Measurements from ENCODE around the gene ADGRE3. TPM values are rescaled to one million over a fixed set of nuclear protein-coding genes. Genes with fewer than 3 reads are reported as not detected.

Gene ADGRE3
- total and polyA plus RNA-seq, 4 donors, result 0.15 to 0.67 (median 0.22) TPM

DNA sequence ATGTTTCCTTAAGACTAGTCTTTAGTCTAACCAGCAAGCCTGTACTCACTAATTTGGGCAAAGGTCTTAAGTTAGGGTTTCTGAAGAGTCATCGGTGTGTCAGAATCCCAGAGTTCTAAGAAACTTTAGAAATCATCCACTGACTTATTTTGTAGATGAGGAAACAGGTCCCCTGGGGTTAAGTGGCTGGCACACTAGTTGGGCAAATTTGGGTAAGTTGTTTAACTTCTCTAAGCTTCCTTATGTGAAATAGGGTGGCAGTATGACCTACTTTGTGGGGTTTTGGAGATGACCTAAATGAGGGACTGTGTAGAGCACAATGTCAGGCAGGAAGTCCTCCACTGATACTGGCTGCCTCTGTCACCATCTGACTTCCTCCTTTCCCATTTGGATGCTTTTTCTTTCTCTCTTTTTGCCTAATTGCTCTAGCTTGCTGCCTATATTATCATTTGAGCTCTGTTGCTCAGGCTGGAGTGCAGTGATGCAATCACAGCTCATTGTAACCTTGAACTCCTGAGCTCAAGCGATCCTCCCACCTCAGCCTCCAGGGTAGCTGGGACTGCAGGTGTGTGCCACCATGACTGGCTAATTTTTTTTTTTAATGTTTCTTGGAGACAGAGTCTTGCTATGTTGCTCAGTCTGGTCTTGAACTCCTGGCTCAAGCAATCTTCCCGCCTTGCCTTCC, 2.3 kb downstream of the ADGRE3 start:
- H3K9me3 ChIP-seq (ENCODE audit: control insufficient read depth in 4 of 4, low read length in 3 of 4), result peaks cover 3 to 15% (median 6%) of the 10 kb centered on the region in 4 donors
- no peak overlapping the region for H3K27ac ChIP-seq (ENCODE audit: low read depth in 1 of 2, low read length in 2 of 2)
- TF ChIP-seq, protein P1, sequence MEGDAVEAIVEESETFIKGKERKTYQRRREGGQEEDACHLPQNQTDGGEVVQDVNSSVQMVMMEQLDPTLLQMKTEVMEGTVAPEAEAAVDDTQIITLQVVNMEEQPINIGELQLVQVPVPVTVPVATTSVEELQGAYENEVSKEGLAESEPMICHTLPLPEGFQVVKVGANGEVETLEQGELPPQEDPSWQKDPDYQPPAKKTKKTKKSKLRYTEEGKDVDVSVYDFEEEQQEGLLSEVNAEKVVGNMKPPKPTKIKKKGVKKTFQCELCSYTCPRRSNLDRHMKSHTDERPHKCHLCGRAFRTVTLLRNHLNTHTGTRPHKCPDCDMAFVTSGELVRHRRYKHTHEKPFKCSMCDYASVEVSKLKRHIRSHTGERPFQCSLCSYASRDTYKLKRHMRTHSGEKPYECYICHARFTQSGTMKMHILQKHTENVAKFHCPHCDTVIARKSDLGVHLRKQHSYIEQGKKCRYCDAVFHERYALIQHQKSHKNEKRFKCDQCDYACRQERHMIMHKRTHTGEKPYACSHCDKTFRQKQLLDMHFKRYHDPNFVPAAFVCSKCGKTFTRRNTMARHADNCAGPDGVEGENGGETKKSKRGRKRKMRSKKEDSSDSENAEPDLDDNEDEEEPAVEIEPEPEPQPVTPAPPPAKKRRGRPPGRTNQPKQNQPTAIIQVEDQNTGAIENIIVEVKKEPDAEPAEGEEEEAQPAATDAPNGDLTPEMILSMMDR (IDR thresholded peaks at IDR 0.05; ENCODE audit: low read depth, low read length, missing input control), result no peak
- TF ChIP-seq SP1 (IDR thresholded peaks at IDR 0.05), result no peak
- TF ChIP-seq EGR1 (IDR thresholded peaks at IDR 0.05; ENCODE audit: low read depth in 2 of 2), result no peak
- no peaks in the 10 kb centered on the region for H3K36me3 ChIP-seq (ENCODE audit: control insufficient read depth in 4 of 4, insufficient read depth in 3 of 4, low read depth in 1 of 4, low read length in 3 of 4)
- H3K4me1 ChIP-seq (ENCODE audit: control insufficient read depth in 4 of 4, insufficient read depth in 4 of 4, low read length in 3 of 4), result no peaks in the 10 kb centered on the region
- H3K4me3 ChIP-seq (ENCODE audit: low read depth in 1 of 3, low read length in 3 of 3), result no peak overlapping the region
- no peak overlapping the region for H3K9ac ChIP-seq (ENCODE audit: low read depth in 1 of 2, low read length in 2 of 2)
- H3K27me3 ChIP-seq (ENCODE audit: control insufficient read depth in 4 of 4, insufficient read depth in 4 of 4, low read length in 3 of 4), result peaks cover 0 to 6% (median 2%) of the 10 kb centered on the region in 4 donors
- 73% methylated on average over 3 of the region's 3 CpGs for WGBS
- no peak for DNase-seq (ENCODE audit: low spot score)

DNA sequence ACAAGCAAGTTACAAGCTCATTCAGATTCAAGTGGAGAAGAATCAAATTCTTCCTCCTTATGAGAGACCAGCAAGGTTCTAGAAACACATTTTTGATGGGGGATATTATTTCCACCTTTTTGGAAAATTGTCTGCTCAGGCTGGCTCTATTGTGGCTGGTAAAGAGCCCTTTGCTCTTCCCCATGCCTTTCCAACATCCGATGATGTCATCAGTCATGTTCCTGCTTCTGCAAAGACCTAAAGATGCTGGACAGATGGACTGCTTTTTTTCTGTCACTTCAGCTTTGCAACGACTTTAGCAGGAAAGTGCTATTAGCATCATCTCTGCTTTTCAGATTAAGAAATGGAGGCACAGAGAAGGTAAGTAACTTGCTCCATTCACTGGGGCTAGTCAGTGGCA, 4.2 kb downstream of the ADGRE3 start:
- Histone ChIP-seq H3K4me1 (ENCODE audit: control insufficient read depth in 4 of 4, insufficient read depth in 4 of 4, low read length in 3 of 4) (no peaks in the 10 kb centered on the region), H3K9ac (ENCODE audit: low read depth in 1 of 2, low read length in 2 of 2) (no peak overlapping the region), H3K36me3 (ENCODE audit: control insufficient read depth in 4 of 4, insufficient read depth in 3 of 4, low read depth in 1 of 4, low read length in 3 of 4) (no peaks in the 10 kb centered on the region), H3K27me3 (ENCODE audit: control insufficient read depth in 4 of 4, insufficient read depth in 4 of 4, low read length in 3 of 4) (peaks cover 0 to 5% (median 2%) of the 10 kb centered on the region in 4 donors), H3K4me3 (ENCODE audit: low read depth in 1 of 3, low read length in 3 of 3) (no peak overlapping the region), H3K27ac (ENCODE audit: low read depth in 1 of 2, low read length in 2 of 2) (no peak overlapping the region), H3K9me3 (ENCODE audit: control insufficient read depth in 4 of 4, low read length in 3 of 4) (peaks cover 3 to 15% (median 6%) of the 10 kb centered on the region in 4 donors)
- TF ChIP-seq RAD21 (IDR thresholded peaks at IDR 0.05) (no peak), HNF4A (conservative IDR thresholded peaks at IDR 0.05) (no peak), EGR1 (IDR thresholded peaks at IDR 0.05; ENCODE audit: low read depth in 2 of 2) (no peak)
- TF ChIP-seq, protein P2, sequence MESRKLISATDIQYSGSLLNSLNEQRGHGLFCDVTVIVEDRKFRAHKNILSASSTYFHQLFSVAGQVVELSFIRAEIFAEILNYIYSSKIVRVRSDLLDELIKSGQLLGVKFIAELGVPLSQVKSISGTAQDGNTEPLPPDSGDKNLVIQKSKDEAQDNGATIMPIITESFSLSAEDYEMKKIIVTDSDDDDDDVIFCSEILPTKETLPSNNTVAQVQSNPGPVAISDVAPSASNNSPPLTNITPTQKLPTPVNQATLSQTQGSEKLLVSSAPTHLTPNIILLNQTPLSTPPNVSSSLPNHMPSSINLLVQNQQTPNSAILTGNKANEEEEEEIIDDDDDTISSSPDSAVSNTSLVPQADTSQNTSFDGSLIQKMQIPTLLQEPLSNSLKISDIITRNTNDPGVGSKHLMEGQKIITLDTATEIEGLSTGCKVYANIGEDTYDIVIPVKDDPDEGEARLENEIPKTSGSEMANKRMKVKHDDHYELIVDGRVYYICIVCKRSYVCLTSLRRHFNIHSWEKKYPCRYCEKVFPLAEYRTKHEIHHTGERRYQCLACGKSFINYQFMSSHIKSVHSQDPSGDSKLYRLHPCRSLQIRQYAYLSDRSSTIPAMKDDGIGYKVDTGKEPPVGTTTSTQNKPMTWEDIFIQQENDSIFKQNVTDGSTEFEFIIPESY (IDR thresholded peaks at IDR 0.05), result no peak
- TF ChIP-seq, protein P3, sequence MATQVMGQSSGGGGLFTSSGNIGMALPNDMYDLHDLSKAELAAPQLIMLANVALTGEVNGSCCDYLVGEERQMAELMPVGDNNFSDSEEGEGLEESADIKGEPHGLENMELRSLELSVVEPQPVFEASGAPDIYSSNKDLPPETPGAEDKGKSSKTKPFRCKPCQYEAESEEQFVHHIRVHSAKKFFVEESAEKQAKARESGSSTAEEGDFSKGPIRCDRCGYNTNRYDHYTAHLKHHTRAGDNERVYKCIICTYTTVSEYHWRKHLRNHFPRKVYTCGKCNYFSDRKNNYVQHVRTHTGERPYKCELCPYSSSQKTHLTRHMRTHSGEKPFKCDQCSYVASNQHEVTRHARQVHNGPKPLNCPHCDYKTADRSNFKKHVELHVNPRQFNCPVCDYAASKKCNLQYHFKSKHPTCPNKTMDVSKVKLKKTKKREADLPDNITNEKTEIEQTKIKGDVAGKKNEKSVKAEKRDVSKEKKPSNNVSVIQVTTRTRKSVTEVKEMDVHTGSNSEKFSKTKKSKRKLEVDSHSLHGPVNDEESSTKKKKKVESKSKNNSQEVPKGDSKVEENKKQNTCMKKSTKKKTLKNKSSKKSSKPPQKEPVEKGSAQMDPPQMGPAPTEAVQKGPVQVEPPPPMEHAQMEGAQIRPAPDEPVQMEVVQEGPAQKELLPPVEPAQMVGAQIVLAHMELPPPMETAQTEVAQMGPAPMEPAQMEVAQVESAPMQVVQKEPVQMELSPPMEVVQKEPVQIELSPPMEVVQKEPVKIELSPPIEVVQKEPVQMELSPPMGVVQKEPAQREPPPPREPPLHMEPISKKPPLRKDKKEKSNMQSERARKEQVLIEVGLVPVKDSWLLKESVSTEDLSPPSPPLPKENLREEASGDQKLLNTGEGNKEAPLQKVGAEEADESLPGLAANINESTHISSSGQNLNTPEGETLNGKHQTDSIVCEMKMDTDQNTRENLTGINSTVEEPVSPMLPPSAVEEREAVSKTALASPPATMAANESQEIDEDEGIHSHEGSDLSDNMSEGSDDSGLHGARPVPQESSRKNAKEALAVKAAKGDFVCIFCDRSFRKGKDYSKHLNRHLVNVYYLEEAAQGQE (IDR thresholded peaks at IDR 0.05), result no peak
- no peak for DNase-seq (ENCODE audit: low spot score)
- 66% methylated on average over 2 of the region's 2 CpGs for WGBS

DNA sequence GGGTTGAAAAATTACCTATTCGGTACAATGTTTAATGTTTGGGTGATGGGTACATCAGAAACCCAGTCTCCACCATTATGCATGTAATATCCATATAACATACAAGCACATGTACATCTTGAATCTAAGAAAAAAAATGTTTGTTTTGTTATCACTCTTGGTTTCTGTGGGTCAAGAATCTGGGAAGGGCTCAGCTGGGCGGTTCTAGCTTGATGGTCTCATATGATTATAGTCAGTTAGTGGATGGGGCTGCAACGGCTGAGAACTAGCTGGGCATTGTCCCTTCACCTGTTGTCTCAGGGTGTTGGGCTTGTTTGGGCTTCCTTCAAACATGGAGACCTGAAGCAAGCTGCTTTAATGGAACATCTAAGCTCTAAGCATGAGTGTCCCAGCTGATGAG, 4.7 kb downstream of the ADGRE3 start:
- Histone ChIP-seq H3K9ac (ENCODE audit: low read depth in 1 of 2, low read length in 2 of 2) (no peak overlapping the region), H3K27ac (ENCODE audit: low read depth in 1 of 2, low read length in 2 of 2) (no peak overlapping the region), H3K9me3 (ENCODE audit: control insufficient read depth in 4 of 4, low read length in 3 of 4) (peaks cover 3 to 15% (median 6%) of the 10 kb centered on the region in 4 donors), H3K36me3 (ENCODE audit: control insufficient read depth in 4 of 4, insufficient read depth in 3 of 4, low read depth in 1 of 4, low read length in 3 of 4) (no peaks in the 10 kb centered on the region), H3K4me3 (ENCODE audit: low read depth in 1 of 3, low read length in 3 of 3) (no peak overlapping the region), H3K4me1 (ENCODE audit: control insufficient read depth in 4 of 4, insufficient read depth in 4 of 4, low read length in 3 of 4) (no peaks in the 10 kb centered on the region), H3K27me3 (ENCODE audit: control insufficient read depth in 4 of 4, insufficient read depth in 4 of 4, low read length in 3 of 4) (peaks cover 0 to 5% (median 2%) of the 10 kb centered on the region in 4 donors)
- no peak for DNase-seq (ENCODE audit: low spot score)
- 67% methylated on average over 3 of the region's 3 CpGs for WGBS
- TF ChIP-seq FOXA1 (IDR thresholded peaks at IDR 0.05) (no peak), YY1 (IDR thresholded peaks at IDR 0.05) (no peak), HNF4G (IDR thresholded peaks at IDR 0.05) (no peak), JUND (IDR thresholded peaks at IDR 0.05) (no peak), SP1 (IDR thresholded peaks at IDR 0.05) (no peak), TAF1 (conservative IDR thresholded peaks at IDR 0.05) (no peak), FOXA2 (IDR thresholded peaks at IDR 0.05) (no peak), RXRA (IDR thresholded peaks at IDR 0.05) (no peak)
- TF ChIP-seq, protein P4, sequence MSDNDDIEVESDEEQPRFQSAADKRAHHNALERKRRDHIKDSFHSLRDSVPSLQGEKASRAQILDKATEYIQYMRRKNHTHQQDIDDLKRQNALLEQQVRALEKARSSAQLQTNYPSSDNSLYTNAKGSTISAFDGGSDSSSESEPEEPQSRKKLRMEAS (IDR thresholded peaks at IDR 0.05), result no peak
- TF ChIP-seq, protein P3 (IDR thresholded peaks at IDR 0.05), result no peak
- TF ChIP-seq, protein P5, sequence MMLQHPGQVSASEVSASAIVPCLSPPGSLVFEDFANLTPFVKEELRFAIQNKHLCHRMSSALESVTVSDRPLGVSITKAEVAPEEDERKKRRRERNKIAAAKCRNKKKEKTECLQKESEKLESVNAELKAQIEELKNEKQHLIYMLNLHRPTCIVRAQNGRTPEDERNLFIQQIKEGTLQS (IDR thresholded peaks at IDR 0.05), result no peak

All from liver (tissue), 9 donors.